HG03442 (cell line): Measurements from ENCODE around the gene TRAM2.

Experiments
- ATAC-seq: cut with Tn5 transposase; IDR thresholded peaks from one replicate; pipeline ENCODE4 v1.9.1; 2021; ENCODE audit warnings: mild to moderate bottlenecking, moderate library complexity; ENCODE audit not compliant: unreplicated experiment

Gene TRAM2

GRCh38 chr6:52513464-52513863 lies 63.4 kb downstream of the TRAM2 start:
- no peak for ATAC-seq

- ATAC-seq = no peak
These were observed 64.7 kb downstream of the TRAM2 start for GRCh38 chr6:52512199-52512598.

- ATAC-seq = no peak
These were observed 65.2 kb downstream of the TRAM2 start for GRCh38 chr6:52511572-52512151.

GRCh38 chr6:52511163-52511562 lies 65.7 kb downstream of the TRAM2 start:
- no peak for ATAC-seq

GRCh38 chr6:52510213-52510562 lies 66.7 kb downstream of the TRAM2 start:
- ATAC-seq = no peak

GRCh38 chr6:52509281-52510212 lies 67.3 kb downstream of the TRAM2 start:
- ATAC-seq = no peak

- ATAC-seq = no peak
These were observed 68.6 kb downstream of the TRAM2 start for GRCh38 chr6:52508261-52508739.

GRCh38 chr6:52507557-52508260 lies 69.2 kb downstream of the TRAM2 start:
- no peak for ATAC-seq

- ATAC-seq = no peak
These were observed 70.4 kb downstream of the TRAM2 start for GRCh38 chr6:52506476-52506875.

GRCh38 chr6:52505726-52506409 lies 71.0 kb downstream of the TRAM2 start:
- ATAC-seq = no peak

- ATAC-seq = no peak
These were observed 72.1 kb downstream of the TRAM2 start for GRCh38 chr6:52504782-52505136.

GRCh38 chr6:52503851-52504781 lies 72.7 kb downstream of the TRAM2 start:
- ATAC-seq = no peak

GRCh38 chr6:52503323-52503747 lies 73.5 kb downstream of the TRAM2 start:
- ATAC-seq = no peak

GRCh38 chr6:52502306-52503029 lies 74.4 kb downstream of the TRAM2 start:
- ATAC-seq = no peak

- ATAC-seq = no peak
These were observed 76.4 kb downstream of the TRAM2 start for GRCh38 chr6:52500238-52501129.

- ATAC-seq = no peak
These were observed 77.1 kb downstream of the TRAM2 start for GRCh38 chr6:52499681-52500236.

GRCh38 chr6:52499026-52499425 lies 77.8 kb downstream of the TRAM2 start:
- ATAC-seq = no peak

- ATAC-seq = peak; percentile 49
These were observed 78.3 kb downstream of the TRAM2 start for GRCh38 chr6:52498538-52499017.
